GM19438 (cell line): Measurements from ENCODE around the gene PHF12.
"Not testable (repeated sequence)": the region's sequence is repeated elsewhere in the genome, so short reads cannot be mapped to it uniquely, and the experiment has no call there.

Experiments used
- ATAC-seq: cut with Tn5 transposase; IDR thresholded peaks from one replicate; pipeline ENCODE4 v1.9.1; 2021; ENCODE audit warnings: low read depth; ENCODE audit not compliant: unreplicated experiment

Gene PHF12

GRCh38 chr17:28938552-28938951 is 12.8 kb downstream of the PHF12 start:
- no peak for ATAC-seq

DNA sequence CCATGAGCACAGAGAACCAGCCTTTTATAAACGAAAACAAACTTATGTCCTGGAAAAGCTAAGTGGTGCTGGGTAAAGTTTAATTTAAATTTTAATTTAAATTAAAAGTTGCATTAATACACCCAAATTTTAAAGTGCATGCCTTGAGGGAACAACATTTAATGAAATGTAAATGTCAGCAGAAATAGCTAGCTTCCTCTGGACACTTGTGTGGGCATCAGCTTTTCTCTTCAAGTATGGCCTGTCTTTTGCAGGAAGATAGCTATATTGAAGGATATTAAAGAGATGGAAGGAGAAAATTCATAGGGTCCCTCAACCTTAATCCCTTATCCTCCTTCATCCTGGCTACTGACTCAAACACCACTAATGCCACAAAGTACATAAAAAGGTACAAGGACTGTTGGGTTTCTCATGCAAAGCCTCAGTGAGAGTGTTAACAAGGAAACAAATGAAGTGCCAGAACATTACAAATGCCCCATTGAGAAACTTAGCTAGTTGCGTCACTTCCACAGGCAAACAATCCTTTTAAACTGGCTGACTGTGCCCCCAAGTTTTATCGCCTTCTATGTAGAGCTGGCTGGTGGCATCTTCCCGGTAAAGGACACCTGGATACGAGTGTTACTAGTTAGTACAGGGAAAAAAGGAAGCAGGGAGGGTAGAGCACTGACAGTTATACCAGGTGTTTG is 14.1 kb downstream of the PHF12 start:
- ATAC-seq, result no peak

- no peak for ATAC-seq
These were observed 15.4 kb downstream of the PHF12 start for GRCh38 chr17:28935744-28936460.

GRCh38 chr17:28934508-28934907 is 16.8 kb downstream of the PHF12 start:
- ATAC-seq, result not testable (repeated sequence)

DNA sequence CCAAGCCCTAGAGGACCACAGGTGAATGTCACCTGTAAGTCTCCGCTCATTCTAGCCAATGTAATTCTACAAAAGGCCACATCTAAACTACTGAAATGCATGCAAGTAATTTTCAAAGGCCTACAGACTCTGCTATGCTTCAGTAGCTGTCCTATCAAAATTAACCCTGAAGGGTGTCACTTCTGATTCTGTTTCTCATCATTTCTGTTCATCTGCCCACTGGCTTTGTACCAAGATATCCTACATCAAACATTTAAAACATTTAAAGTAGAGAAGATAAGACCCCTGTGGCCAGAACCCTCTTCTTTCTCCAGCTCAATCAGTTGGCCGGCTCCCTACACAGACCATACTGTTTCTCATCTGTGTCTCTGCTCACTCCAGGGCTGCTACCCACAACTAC is 21.5 kb downstream of the PHF12 start:
- no peak for ATAC-seq

GRCh38 chr17:28928061-28928460 is 23.3 kb downstream of the PHF12 start:
- ATAC-seq, result no peak

DNA sequence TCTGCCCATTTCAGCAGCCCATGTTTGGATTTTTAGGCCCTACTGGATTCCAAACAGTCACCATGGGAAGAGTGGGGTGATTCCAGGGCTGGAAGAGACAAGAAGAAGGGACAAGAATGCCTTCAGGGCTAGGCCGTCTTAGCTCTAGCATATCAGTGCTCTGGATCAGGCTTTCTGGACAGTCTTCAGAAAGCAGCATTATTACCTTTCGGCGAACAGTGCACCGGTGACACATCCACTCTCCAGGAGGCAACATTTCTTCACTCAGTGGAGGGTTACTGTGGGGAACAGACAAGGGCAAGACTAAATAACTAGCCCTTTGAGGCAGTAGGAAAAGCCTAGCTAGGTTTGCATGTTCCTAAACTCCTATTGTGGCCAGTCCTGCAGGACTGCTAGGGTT is 24.5 kb downstream of the PHF12 start:
- ATAC-seq, result no peak

- ATAC-seq, result no peak
These were observed 25.0 kb downstream of the PHF12 start for GRCh38 chr17:28926366-28926765.

DNA sequence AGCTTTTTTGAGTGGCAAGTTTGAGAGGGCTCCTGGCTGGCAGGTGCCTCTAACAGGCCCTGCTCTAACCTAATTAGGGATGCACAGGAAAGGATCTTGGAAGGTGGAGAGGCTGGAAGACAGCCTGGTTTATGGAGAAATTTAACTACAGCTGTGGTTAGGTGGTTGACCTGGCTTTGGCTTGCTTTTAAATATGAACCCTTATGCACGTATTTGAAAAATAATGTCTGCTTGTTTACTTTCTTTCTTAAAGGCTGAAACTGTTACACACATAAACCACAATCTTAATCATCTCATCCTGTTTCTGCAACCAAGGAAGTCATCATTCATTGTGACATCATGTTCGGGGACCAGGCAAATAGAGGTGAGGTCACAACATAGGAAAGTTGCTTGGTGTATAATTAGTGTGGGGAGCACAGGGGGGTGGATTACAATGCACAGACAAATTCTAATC is 25.4 kb downstream of the PHF12 start:
- no peak for ATAC-seq

GRCh38 chr17:28920201-28920600 is 31.1 kb downstream of the PHF12 start:
- ATAC-seq, result no peak

GRCh38 chr17:28918295-28918694 is 33.0 kb downstream of the PHF12 start:
- no peak for ATAC-seq

DNA sequence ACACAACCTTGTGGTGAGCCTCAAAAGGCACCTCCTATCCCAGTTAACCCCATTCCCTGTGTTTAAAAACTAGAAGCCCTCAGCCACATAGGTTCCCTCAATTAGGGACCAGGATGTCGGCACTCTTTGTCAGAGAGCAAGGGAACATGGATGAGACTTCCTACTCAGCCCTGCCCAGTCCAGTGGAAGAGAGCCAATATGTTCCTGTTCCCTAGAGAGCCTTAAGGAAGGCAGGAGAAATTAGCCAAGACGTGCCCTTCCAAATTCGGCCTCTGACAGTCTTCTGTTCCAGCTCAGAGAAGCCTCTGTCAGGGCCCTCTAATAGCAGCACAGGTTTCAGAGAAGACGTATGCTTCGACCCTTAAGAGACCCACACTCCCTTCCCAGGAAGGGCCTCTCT is 33.9 kb downstream of the PHF12 start:
- no peak for ATAC-seq

- no peak for ATAC-seq
These were observed 34.3 kb downstream of the PHF12 start for GRCh38 chr17:28917029-28917428.

- ATAC-seq, result no peak
These were observed 34.9 kb downstream of the PHF12 start for GRCh38 chr17:28916302-28916934.

DNA sequence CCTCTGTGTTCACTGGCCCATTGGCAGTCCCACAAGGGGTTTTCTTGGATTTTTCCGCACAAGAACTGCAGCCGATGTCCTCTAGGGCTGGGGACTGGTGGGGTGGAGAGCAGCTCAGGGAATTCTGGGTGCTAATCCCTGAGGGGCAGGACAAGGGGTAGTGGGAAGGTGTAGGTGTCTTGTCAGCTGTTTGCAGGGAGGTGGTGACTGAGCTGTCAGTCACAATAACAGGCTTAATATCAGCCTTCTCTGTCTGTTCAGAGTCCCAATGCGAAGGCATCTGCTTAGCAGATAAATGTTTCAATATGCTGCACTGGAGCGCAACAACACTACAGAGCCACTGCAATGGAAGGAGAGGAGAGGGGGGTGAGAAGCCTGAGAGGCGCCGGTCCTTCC is 38.4 kb downstream of the PHF12 start:
- ATAC-seq, result no peak

GRCh38 chr17:28912281-28912937 is 38.9 kb downstream of the PHF12 start:
- no peak for ATAC-seq

DNA sequence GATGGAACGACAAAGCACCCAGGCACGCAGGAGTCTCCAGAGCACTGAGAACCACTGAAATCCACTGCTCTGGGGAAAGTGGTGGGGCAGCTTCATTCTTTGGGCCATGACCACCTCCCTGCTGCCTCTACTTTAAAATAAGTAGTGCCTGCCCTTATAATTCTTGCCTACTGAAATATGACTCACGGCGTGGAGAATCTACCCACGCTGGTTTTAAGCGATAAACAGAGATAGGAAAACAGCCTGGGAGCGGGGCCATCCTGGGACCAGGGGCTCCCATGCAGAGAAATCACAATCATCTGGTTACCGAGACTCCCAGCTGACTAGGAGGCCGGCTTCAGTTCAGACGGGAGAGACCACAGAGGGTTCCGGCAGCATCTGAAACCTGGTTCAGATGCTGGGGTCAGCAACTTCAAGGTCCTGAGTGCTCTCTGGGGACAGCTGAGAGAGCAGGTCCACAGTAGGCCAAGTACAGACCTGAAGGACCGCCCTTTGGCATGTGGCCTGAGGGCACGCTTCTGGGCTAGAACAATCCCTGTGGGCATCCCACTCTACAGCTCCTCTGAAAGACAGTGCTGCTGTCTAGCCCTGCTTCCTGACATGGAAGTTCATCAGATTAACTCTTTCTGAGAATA is 39.8 kb downstream of the PHF12 start:
- ATAC-seq, result no peak

DNA sequence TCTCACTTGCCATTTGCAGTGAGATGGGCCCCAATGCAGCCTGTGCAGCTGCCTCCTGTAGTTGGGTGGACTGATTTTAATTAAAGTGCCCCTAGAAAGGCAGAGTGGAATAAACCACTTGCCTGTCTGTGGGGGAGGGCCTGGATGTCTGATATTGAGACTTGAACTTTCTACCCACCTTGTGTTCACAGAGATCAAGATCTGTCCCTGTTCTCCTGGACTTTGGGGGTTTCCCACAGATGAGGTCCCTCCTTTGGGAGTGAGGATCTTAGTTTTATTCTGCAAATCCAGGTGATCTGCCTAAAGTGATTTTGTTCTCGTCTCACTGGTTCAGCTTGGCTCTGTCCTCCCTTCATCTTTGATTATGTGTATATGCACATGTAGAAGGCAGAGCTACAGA is 40.8 kb downstream of the PHF12 start:
- ATAC-seq, result no peak

DNA sequence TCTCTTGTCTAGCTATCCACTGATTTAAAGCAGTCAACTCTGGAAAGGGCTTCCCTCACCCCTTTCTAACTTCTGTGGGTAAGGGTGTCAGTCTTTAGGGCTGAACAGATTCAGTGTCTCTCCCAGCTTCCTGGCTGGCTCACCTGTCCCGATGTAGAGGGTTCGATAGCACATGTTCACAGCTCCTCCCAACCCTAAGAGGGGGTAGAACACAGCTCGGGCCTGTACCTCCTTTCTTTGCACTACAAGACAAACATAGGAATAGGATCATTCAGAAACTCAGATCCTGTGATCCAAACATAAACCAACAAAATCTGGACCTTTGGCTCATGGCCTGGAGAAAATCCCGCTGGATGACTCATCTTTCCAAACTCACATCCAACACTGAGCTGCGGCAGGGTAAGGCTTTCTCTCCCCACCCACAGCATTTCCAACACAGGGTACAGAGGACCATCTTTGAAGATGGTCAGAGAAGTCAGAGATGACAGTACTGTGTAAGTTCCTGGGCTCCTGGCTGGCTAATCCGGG is 42.6 kb downstream of the PHF12 start:
- no peak for ATAC-seq

GRCh38 chr17:28907709-28908475 is 43.4 kb downstream of the PHF12 start:
- ATAC-seq, result no peak
